DND-41 (cell line): Measurements from ENCODE around the gene ARPC2.

Source experiments
- ATAC-seq: fragments of 200-7000 bp; cut with Tn5 transposase; 3 replicates; pipeline ENCODE4 v1.9.1; 2021; ENCODE audit warnings: low read depth; ENCODE audit not compliant: insufficient read depth
- DNase-seq: peaks from one replicate; pipeline ENCODE4 v3.0.0-alpha.2; 2020
- H2AFZ ChIP-seq: 2 replicates; pipeline ENCODE4 v1.6.0; 2012; ENCODE audit warnings: low read depth, low read length
- H3K27ac ChIP-seq: 2 replicates; pipeline ENCODE4 v1.5.1; 2012; ENCODE audit warnings: low read length, inconsistent platforms
- H3K27me3 ChIP-seq: fragments of 200-600 bp; sonication (generic); 2 replicates; pipeline ENCODE4 v1.6.0; 2012; ENCODE audit warnings: low read length, mild to moderate bottlenecking, inconsistent platforms; ENCODE audit not compliant: insufficient read depth, poor library complexity
- H3K36me3 ChIP-seq: 2 replicates; pipeline ENCODE4 v1.5.1; 2012; ENCODE audit warnings: low read length, inconsistent platforms; ENCODE audit not compliant: insufficient read depth
- H3K4me1 ChIP-seq: 2 replicates; pipeline ENCODE4 v1.5.1; 2012; ENCODE audit warnings: mild to moderate bottlenecking, low read length; ENCODE audit not compliant: insufficient read depth
- H3K4me2 ChIP-seq: 2 replicates; pipeline ENCODE4 v1.6.0; 2012; ENCODE audit warnings: mild to moderate bottlenecking, moderate library complexity, low read length, inconsistent platforms; ENCODE audit not compliant: insufficient read depth
- H3K4me3 ChIP-seq, 2 experiments: fragments of 200-600 bp in 1 of 2; shearing (Covaris generic) in 1 of 2; 2 replicates each; pipeline ENCODE4 v1.5.1; 2012 to 2016; ENCODE audit warnings: inconsistent platforms in 2 of 2, low read length in 2 of 2, mild to moderate bottlenecking in 2 of 2, low read depth in 1 of 2, moderate library complexity in 1 of 2
- H3K79me2 ChIP-seq: 2 replicates; pipeline ENCODE4 v1.6.0; 2012; ENCODE audit warnings: low read length, inconsistent platforms; ENCODE audit not compliant: insufficient read depth
- H3K9ac ChIP-seq: 2 replicates; pipeline ENCODE4 v1.6.0; 2012; ENCODE audit warnings: low read depth, mild to moderate bottlenecking, inconsistent platforms, low read length, moderate library complexity
- H3K9me3 ChIP-seq: 2 replicates; pipeline ENCODE4 v1.5.1; 2012; ENCODE audit warnings: low read length, moderate library complexity, mild to moderate bottlenecking, inconsistent platforms; ENCODE audit not compliant: insufficient read depth, severe bottlenecking
- H4K20me1 ChIP-seq: 2 replicates; pipeline ENCODE4 v1.6.0; 2012; ENCODE audit warnings: low read length; ENCODE audit not compliant: insufficient read depth
- EZH2 ChIP-seq: IDR thresholded peaks from 3 replicates; pipeline ENCODE4 v1.6.1; 2012; ENCODE audit warnings: borderline replicate concordance, low read depth, mild to moderate bottlenecking, moderate library complexity, low read length, inconsistent platforms; ENCODE audit not compliant: severe bottlenecking
- TF ChIP-seq, protein P1 (sequence below): IDR thresholded peaks from 2 replicates; pipeline ENCODE4 v1.5.1; 2012; ENCODE audit warnings: borderline replicate concordance, low read length, moderate library complexity, mild to moderate bottlenecking; ENCODE audit not compliant: poor library complexity, severe bottlenecking; ENCODE audit errors: extremely low read depth

Gene ARPC2

DNA sequence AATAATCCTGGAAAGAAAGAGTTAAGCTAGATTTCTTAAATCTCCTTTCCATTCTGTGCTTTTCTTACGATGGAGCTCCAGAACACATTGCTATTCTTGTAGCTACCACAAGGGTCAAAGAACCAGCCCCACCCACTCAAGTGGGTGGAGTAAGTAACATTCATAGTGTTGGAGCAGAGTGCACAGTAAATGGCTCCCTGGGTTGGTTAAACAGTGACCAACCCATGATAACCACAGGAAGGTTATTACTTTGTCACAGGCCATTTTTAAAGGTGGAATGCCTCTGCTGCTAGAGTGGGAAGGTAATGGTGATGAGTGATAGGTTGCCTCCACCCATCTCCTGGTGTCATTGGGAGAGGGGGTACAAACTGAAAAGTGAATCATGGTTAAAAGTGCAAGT is 13.9 kb downstream of the ARPC2 start:
- Histone ChIP-seq H3K9ac (no peak overlapping the region), H3K36me3 (peaks cover 88% of the 10 kb centered on the region), H3K79me2 (peaks cover 31% of the 10 kb centered on the region), H3K4me3 (no peak overlapping the region), H2AFZ (no peak overlapping the region), H4K20me1 (peaks cover under 1% of the 10 kb centered on the region), H3K4me2 (no peak overlapping the region), H3K9me3 (no peaks in the 10 kb centered on the region), H3K4me1 (peaks cover 40% of the 10 kb centered on the region), H3K27me3 (no peaks in the 10 kb centered on the region), H3K27ac (no peak overlapping the region)
- DNase-seq (no peak), ATAC-seq (peak; percentile 53)
- TF ChIP-seq, protein P1, sequence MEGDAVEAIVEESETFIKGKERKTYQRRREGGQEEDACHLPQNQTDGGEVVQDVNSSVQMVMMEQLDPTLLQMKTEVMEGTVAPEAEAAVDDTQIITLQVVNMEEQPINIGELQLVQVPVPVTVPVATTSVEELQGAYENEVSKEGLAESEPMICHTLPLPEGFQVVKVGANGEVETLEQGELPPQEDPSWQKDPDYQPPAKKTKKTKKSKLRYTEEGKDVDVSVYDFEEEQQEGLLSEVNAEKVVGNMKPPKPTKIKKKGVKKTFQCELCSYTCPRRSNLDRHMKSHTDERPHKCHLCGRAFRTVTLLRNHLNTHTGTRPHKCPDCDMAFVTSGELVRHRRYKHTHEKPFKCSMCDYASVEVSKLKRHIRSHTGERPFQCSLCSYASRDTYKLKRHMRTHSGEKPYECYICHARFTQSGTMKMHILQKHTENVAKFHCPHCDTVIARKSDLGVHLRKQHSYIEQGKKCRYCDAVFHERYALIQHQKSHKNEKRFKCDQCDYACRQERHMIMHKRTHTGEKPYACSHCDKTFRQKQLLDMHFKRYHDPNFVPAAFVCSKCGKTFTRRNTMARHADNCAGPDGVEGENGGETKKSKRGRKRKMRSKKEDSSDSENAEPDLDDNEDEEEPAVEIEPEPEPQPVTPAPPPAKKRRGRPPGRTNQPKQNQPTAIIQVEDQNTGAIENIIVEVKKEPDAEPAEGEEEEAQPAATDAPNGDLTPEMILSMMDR, result peak; percentile 33
- TF ChIP-seq EZH2, result no peak

DNA sequence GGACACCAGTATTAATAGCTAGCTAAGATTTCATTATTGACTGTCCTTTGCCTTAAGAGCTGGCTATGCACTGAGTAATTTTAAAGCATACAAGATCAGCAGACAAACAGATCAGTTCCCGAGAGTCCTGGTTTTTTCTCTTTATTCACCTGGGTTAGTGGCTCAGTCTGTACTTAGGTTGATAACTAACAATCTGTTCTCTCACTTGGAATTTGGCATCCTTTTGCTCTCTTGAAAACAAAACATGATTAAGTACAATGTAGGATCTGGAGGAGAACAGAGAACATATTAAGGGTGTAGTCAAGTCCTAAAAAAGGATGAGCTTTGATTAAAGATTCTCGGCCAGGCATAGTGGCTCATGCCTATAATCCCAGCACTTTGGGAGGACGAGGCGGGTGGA is 16.6 kb downstream of the ARPC2 start:
- Histone ChIP-seq H4K20me1 (no peaks in the 10 kb centered on the region), H3K27me3 (no peaks in the 10 kb centered on the region), H3K79me2 (peaks cover 19% of the 10 kb centered on the region), H2AFZ (no peak overlapping the region), H3K4me2 (no peak overlapping the region), H3K9me3 (no peaks in the 10 kb centered on the region), H3K4me1 (peaks cover 21% of the 10 kb centered on the region), H3K27ac (no peak overlapping the region), H3K36me3 (peaks cover 89% of the 10 kb centered on the region), H3K9ac (no peak overlapping the region), H3K4me3 (no peak overlapping the region)
- TF ChIP-seq, protein P1, result no peak
- no peak for DNase-seq
- ATAC-seq, result no peak

DNA sequence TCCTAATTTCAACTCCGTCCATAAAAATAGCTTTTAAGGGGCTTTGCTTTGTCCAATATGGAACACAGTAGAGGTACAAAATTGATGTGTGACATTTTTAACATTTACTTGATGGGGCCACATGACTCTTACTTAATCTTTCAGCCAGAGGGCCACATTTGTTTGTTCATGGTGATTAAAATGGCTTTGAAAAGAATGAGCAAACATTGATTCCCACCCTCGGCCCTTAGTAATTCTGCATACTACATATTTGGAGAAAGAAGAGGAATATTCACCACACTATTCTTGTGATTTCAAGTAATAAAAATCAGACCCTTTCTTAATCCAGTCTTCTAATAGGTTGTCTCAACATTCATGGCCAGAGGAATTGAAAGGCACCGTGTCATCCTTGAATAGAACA is 17.5 kb downstream of the ARPC2 start:
- peaks cover 11% of the 10 kb centered on the region for H3K4me1 ChIP-seq
- H3K79me2 ChIP-seq, result peaks cover 19% of the 10 kb centered on the region
- no peaks in the 10 kb centered on the region for H3K27me3 ChIP-seq
- ATAC-seq (no peak), DNase-seq (no peak)
- H3K36me3 ChIP-seq, result peaks cover 93% of the 10 kb centered on the region
- H3K27ac ChIP-seq, result no peak overlapping the region
- no peak for TF ChIP-seq EZH2
- TF ChIP-seq, protein P1, result no peak
- H3K9ac ChIP-seq, result no peak overlapping the region
- H4K20me1 ChIP-seq, result no peaks in the 10 kb centered on the region
- no peak overlapping the region for H3K4me2 ChIP-seq
- H2AFZ ChIP-seq, result no peak overlapping the region
- H3K9me3 ChIP-seq, result no peaks in the 10 kb centered on the region
- no peak overlapping the region for H3K4me3 ChIP-seq

DNA sequence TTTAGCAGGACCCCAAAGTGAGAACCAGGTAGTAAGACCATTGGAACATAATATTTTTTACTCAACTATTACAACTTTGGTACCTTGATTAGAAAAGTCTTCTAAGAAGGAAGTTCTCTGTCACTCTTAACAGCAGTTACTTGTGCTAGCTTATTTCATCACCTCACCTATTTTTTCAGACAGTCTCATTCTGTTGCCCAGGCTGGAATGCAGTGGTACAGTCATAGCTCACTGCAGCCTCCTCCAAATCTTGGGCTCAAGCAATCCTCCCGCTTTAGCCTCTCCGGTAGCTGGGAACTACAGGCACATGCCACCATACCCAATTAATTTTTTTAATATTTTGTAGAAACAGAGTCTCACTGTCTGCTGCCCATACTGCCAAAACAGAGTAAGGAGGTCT is 18.0 kb downstream of the ARPC2 start:
- Histone ChIP-seq H3K9me3 (no peaks in the 10 kb centered on the region), H3K4me2 (no peak overlapping the region), H2AFZ (no peak overlapping the region), H3K4me3 (no peak overlapping the region), H3K4me1 (peaks cover 6% of the 10 kb centered on the region), H3K27me3 (no peaks in the 10 kb centered on the region), H3K79me2 (peaks cover 16% of the 10 kb centered on the region), H3K36me3 (peaks cover 93% of the 10 kb centered on the region), H4K20me1 (no peaks in the 10 kb centered on the region), H3K9ac (no peak overlapping the region), H3K27ac (no peak overlapping the region)
- TF ChIP-seq EZH2, result no peak
- TF ChIP-seq, protein P1, result no peak
- DNase-seq (no peak), ATAC-seq (no peak)
